GM19099 (cell line): ENCODE data around the gene SNF8.
A peak's percentile ranks its signal among the peaks of the same experiment; 100 is the strongest.

Source experiments
- POLR2A ChIP-seq: IDR thresholded peaks from 3 replicates; pipeline ENCODE4 v1.6.1; 2011; ENCODE audit warnings: low read depth; ENCODE audit not compliant: insufficient read length; ENCODE audit errors: extremely low read depth

SNF8 gene

DNA sequence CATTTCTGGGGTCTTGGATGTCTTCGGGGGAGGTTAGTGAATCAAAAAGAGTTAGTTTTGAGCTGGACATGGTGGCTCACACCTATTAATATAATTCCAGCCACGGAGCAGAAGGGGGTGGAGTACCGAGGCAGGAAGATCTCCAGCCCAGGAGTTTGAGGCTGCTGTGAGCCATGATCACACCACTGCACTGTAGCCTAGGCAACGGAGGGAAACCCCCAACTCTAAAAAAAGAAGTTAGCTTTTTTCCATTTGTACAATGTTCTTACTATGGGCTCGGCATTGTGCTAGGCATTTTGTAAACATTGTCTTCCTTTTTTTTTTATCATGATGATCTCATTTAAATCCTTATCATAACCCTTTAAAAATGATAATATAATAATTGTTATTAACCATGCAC, 8.3 kb upstream of the SNF8 start:
- no peak for TF ChIP-seq POLR2A

DNA sequence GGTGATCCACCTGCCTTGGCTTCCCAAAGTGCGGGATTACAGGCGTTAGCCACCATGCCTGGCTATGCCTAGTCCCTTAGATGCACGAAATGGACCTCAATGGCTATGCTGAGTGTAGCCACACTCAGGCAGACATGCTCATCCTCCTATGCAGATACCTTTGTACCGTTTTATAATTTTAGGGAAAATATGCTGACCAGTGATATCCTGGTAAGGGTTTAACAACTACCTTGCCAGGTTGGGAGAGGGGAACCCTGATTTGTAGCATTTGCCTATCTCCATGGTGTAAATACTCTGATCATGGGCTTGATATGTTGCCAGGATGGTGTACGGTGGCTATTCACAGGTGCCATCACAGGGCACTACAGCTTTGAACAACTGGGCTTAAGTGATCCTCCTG, 6.9 kb upstream of the SNF8 start:
- no peak for TF ChIP-seq POLR2A

DNA sequence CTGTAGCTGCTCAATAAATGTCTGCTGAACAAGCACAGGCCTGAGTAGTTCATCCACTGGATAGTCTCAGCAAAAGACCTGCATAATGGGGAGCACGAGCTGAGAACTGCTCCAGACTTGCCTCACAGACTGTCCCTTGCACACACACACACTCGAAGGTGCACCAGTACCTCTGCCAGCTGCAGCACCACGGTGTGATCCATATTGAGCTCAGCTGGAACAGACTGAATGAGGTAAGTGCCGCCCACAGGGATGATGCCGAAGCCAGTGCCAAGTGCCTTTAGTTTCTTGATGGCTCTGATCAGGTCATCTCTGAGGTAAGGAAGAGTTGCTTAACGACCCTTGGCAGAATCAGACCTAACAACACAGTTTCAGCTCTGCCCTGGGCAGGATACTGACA, 11.6 kb downstream of the SNF8 start:
- peak; percentile 24 for TF ChIP-seq POLR2A

DNA sequence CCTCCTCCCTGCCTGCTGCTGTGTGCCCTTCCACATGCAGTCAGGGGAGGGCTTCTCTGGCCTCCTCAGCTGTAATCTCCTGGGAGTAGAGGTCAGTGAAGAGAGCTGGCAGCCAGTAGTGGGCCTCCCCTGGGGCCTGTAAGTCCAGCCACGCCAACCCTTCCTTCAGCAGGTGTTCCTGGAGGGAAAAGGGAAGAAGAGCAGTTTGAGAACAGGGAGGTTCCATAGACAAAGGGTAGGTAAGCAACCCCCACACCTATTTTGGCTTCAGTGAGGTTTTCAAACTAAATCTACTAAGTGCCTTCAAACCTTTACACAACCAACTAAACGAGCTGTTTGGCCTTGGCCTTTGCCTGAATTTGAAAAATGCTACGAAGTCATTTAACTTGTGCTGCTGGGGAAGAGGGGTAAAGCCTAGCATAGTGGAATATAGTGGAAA, 14.2 kb downstream of the SNF8 start:
- TF ChIP-seq POLR2A = peak; percentile 17

DNA sequence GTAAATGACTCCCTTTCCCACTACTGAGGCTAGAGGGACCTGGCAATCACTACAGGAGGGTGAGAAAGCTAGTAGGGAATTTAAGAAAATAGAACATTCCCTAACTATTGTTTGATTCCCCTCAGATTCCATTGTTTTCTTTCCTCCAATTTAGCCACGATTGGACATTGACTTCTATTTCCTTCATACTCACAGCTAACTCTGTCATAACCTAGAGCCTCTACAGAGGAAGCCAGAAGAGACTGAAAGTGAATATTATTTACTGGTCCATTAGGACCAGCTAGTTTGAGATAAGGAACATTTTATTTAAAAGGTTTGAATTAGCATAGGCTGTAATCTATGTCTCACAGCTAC, 14.9 kb downstream of the SNF8 start:
- TF ChIP-seq POLR2A = no peak

DNA sequence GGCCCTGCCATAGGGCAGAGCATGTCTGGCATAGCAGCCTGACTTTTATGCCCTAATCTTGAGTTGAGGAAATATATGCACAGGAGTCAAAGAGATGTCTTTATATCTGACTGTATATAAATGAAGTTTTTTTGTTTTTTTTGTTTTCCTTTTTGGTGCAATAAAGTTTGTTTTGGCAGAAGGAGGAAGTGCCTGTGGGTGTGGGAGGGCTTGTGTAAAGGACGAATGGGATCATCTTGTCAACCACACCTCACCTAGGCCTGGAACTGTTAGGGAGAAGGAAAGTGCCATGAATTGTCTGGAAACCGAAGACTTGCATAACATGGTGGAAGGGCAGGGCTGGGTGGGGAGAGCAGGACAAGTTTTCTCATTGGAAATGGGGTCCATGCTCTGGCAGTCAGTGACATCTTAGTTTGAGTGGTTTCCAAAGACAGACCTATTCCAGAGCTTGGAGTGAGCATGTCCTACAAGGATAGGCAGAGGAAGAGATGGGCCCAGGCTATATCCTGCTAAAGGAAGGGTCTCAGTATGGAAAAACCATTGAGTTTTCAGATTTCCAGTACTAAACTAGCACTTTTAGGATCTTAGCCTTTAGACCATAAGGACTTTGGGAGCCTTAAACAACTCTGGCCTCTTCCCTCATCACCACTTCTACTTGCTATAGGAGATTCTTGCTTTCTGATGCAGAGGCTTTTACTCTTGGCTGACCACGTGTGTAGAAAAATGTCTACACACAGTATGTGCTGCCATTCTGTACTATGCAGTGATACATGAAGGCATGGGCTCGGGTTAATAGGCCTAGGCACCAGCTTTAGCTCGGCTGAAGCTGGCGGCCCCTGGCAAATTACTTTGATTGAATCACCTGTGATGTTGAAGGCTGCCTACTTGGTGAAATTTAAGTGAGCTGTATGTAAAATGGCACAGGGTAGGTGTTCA, 15.5 kb downstream of the SNF8 start:
- no peak for TF ChIP-seq POLR2A

DNA sequence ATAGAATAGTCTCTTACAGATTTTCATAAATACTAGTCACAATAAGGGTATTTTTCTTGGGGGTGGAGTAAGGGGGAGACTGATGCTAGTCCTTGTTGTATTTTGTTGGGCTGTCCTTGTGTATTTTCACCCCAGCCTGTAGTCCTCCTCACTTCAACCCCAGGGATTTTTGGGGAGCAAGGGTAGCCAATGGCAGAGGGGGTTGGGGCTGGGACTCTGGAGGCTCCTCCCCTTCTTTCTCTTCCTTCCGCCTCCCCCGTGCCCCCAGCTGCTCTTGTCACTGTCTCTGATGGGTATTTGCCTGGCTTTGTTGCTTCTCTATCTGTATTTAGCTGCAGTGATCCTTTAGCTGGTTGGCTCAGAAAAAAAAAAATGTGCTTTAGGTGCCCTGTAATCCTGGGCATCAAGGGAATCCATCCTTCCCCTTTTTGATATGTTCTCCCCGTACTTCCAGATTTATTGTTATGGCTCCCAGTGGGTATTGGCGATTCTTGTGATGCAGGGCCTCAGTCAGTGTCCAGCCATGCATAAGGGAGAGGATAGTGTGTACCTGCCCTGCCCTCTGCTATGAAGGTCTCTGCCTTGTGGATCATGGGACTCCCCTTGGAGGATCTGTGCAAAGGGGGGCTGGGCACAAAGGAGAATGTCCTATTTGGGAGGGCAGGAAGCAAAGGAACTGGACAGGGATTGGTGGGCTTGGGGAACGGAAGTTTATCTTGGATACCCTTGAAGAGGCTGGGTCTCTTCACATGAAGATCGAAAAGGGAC, 16.5 kb downstream of the SNF8 start:
- no peak for TF ChIP-seq POLR2A

DNA sequence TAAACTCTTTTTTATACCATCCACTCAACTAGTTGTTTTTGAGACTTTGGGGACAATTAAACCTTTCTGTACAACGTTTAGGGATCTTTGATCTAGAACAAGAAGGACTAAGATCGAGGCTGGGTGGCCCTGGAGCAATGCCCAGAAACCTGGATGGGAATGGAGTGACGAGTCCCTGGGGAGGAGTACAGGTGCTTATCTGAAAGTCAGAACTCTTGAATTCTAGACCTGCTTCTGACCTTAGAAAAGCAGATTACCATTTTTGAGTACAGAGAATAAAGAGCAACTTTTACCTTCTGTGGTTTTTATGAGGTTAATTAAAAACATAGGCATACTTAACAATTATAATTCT, 18.7 kb downstream of the SNF8 start:
- no peak for TF ChIP-seq POLR2A

DNA sequence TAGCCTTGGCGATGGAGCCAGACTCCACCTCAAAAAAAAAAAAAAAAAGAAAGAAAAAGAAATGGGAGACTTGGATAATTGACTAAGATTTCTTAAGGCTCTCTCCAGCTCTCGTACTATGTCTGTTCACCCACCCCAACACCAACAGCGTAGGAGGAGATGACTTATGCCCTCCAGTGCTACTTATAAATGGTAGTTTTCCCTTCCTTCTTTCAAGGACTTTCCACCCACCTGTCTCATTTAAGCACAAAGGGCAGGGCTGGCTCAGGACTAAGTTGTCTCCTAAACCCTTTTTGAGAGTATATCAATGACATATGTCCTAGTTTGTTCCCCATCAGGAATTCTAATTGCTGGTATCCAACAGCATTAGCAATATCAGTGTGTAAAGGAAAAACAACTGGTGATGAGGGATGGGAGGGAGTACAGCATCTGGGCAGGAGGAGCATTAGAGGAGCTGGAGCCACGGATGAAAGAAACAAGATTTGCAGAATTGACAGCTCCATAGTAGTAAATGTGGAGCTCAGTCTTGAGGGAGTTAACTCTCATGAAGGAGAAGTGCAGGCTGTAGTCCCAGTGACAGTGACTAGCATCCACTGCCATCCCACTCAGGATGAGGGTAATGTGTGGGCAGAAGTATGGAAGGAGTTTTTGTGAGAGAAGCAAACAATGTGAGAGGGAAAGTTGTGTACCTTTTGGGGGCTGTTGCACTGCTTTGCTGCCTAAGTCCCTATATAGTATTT, 19.2 kb downstream of the SNF8 start:
- no peak for TF ChIP-seq POLR2A

DNA sequence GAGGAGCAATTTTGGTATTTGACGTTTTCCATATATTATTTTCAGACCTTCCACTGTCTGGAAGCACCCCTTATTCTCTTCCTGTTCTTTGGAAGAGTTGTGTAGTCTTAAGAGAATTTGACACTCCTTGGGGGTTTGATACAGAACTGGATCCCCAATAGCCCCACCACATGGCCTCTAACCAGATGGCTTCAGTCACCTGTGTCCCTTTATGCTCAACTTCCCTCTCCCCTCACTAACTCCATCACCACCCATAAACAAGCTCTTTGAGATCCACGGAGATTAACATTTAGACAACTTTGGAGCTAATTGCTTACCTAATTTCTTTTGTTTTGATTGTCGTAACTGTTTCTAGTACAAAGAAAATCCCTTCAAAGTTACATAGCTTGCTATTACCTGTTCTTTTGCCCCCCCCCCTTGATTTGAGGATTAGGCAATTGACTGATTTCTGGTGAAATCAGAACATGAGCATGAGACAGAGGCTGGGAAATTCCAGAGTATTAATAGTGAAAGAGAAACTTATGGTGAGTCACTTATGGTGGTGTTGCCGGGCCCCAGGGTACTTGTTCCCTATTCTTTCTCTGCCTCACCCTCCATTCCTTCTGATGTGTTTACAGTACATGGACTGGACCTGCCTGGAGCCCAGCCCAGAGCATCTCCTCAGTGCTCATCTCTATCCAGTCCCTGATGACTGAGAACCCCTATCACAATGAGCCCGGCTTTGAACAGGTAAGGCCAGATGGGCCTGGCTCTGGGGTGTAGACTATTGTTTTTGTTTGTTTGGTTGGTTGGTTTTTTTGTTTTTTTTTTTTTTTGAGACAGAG, 29.0 kb downstream of the SNF8 start:
- TF ChIP-seq POLR2A = peak; percentile 24

DNA sequence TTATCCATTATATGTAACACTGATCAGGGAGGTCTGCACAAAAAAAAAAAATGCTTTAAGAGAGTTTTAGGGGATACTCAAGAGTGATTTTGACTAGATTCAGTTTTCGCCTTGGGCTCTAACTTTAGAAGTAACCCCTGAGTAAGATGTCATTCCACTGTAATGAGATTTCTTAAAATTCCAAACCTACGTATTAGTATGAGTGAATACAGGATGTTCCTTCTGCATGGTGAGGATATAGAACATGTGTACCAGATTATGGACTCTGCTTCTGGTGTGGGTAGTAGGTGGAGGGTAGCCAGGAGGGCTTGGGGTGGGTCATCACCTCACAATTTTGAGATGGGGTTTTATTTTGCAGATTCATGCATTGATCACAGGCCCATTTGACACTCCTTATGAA, 32.2 kb downstream of the SNF8 start:
- TF ChIP-seq POLR2A = no peak

DNA sequence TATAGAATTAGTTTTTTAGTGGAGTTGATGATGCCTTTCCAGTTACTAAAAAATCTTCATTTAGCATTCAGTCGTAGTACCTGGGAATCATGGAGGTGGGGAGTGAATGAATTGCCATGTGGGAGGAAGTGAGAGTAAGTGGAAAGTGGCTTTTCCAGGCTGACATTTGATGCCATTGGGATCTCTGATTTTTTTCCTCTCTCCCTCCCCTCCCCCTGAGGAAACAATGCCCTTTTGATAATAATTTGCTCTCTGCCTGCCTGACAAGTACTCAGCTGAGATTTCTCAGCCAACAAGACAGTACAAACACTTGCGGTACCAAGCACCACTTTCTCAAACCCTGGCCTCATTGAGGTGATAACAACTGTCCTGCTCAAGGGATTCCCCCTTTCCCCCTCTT, 34.3 kb downstream of the SNF8 start:
- TF ChIP-seq POLR2A = no peak

DNA sequence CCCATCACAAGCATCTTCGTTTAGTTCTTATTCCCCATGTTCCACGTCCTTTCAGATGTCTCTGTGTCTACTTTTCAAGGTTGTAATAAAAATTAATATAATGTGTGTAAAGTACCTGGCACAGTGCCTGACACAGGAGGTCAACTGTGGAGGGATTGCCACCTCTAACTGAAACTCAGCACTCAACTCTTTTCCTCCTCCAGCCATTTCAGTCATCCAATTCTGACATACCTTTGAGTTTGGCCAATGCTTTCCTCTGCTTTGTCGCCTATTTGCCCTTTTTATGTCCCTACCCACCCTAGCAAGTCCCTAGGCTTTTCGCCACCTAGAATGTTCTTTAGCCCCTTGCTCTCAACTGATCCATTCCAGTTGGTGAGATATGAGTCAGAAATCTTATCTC, 34.9 kb downstream of the SNF8 start:
- TF ChIP-seq POLR2A = no peak

DNA sequence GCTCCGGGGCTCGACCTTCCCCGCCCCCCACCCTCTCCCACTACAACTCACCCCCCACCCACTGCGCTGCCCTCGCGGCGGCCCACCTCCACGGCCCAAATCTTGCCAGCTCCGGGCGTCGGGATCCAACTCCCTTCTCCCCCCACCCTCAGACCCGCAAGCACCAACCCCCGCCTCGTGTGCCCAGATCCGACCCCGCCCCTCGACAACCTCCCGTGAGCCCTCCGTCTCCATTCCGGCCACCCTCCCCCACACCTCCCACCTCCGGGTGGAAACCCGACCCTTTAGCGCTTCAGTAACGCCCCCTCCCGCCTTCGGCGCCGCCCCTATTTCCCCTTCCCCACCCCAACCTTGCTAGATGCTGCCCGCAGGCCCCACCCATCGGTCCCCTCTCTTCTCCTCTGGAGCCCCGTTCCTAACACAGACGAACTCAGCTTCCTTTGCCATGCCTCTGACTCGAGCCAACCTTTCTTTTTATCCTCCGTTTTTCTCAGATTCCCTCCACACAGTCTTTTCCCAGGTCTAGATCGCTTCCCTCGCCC, 35.7 kb downstream of the SNF8 start:
- no peak for TF ChIP-seq POLR2A
